Breast epithelium (tissue), 4 donors: ENCODE measurements around the gene TCF23. TPM values are rescaled to one million over a fixed set of nuclear protein-coding genes. Genes with fewer than 3 reads are reported as not detected.

Experiments used
- DNase-seq, 2 donors: peaks; one replicate each; pipeline ENCODE4 v3.0.0-alpha.2; 2019; ENCODE audit warnings: low spot score in 2 of 2
- H3K27ac ChIP-seq, 2 donors: fragments of 200-600 bp; sonication (generic) in 1 of 2; one replicate each; pipeline ENCODE4 v1.5.1; 2016 to 2019; ENCODE audit warnings: mild to moderate bottlenecking in 1 of 2
- H3K27me3 ChIP-seq, 2 donors: fragments of 200-600 bp; sonication (generic) in 1 of 2; one replicate each; pipeline versions ENCODE4 v1.5.1 to v1.6.0; 2017 to 2019; ENCODE audit warnings: control low read depth in 1 of 2, mild to moderate bottlenecking in 1 of 2
- H3K36me3 ChIP-seq: fragments of 200-600 bp; one replicate; pipeline ENCODE4 v1.5.1; 2019
- H3K4me1 ChIP-seq, 2 donors: fragments of 200-600 bp; sonication (generic); one replicate each; pipeline ENCODE4 v1.5.1; 2016 to 2019; ENCODE audit warnings: control low read depth in 1 of 2
- H3K4me3 ChIP-seq, 3 donors: fragments of 200-600 bp; sonication (generic); 1 replicate in 2 of 3; 2 replicates in 1 of 3; pipeline ENCODE4 v1.5.1; 2016 to 2019; ENCODE audit warnings: mild to moderate bottlenecking in 3 of 3, moderate library complexity in 2 of 3
- H3K9me3 ChIP-seq, 2 donors: fragments of 200-600 bp; sonication (generic) in 1 of 2; one replicate each; pipeline ENCODE4 v1.5.1; 2016 to 2019; ENCODE audit warnings: control low read depth in 1 of 2
- POLR2A ChIP-seq: fragments of 450-650 bp; IDR thresholded peaks from one replicate; pipeline ENCODE4 v1.6.1; 2016; ENCODE audit warnings: antibody characterized with exemption, mild to moderate bottlenecking, moderate library complexity
- POLR2AphosphoS5 ChIP-seq, 3 donors: sonication (generic); formaldehyde crosslinking; IDR thresholded peaks; one replicate each; pipeline ENCODE4 v1.6.1; 2017; ENCODE audit warnings: antibody characterized with exemption in 3 of 3
- intact Hi-C: fragments of 100-400 bp; cut with DNase I; formaldehyde crosslinking; loops from one replicate; pipeline ENCODE4 v1.15.1; 2023; ENCODE audit warnings: low total_unique reads
- total RNA-seq, 3 donors: library from RNA; depleted of rRNA; stranded (reverse); fragments of >200 nt; gene quantifications; one replicate each; pipeline ENCODE4 v1.1.0, GENCODE V29; 2016
- TF ChIP-seq, protein P1 (sequence below), 3 donors: fragments of 450-650 bp; IDR thresholded peaks; one replicate each; pipeline ENCODE4 v1.5.1; 2016 to 2017; ENCODE audit warnings: antibody characterized with exemption in 3 of 3, mild to moderate bottlenecking in 3 of 3, moderate library complexity in 3 of 3

Gene TCF23
- total RNA-seq, 3 donors from 2014 or later, result not detected

GRCh38 chr2:27139310-27139709 lies 9.5 kb upstream of the TCF23 start, which contains the start of gene PRR30:
Gene PRR30, minus strand, starts transcription at chr2:27139410. Its CDS starts 1,081 bp downstream, at chr2:27138329.
- Histone ChIP-seq H3K4me3 (no peak within 1 kb of the TSS), H3K4me1 (no peaks in the 10 kb centered on the region), H3K27me3 (no peaks in the 10 kb centered on the region), H3K27ac (no peak within 1 kb of the TSS), H3K9me3 (no peaks in the 10 kb centered on the region), H3K36me3 (no peaks in the 10 kb centered on the region)
- TF ChIP-seq, protein P1, sequence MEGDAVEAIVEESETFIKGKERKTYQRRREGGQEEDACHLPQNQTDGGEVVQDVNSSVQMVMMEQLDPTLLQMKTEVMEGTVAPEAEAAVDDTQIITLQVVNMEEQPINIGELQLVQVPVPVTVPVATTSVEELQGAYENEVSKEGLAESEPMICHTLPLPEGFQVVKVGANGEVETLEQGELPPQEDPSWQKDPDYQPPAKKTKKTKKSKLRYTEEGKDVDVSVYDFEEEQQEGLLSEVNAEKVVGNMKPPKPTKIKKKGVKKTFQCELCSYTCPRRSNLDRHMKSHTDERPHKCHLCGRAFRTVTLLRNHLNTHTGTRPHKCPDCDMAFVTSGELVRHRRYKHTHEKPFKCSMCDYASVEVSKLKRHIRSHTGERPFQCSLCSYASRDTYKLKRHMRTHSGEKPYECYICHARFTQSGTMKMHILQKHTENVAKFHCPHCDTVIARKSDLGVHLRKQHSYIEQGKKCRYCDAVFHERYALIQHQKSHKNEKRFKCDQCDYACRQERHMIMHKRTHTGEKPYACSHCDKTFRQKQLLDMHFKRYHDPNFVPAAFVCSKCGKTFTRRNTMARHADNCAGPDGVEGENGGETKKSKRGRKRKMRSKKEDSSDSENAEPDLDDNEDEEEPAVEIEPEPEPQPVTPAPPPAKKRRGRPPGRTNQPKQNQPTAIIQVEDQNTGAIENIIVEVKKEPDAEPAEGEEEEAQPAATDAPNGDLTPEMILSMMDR (IDR thresholded peaks at IDR 0.05), result no peak
- TF ChIP-seq POLR2AphosphoS5 (IDR thresholded peaks at IDR 0.05) (no peak), POLR2A (no peak)
- intact Hi-C loops, result no loop called here
- no peak for DNase-seq

- H3K4me3 ChIP-seq, result no peak overlapping the region
- no peaks in the 10 kb centered on the region for H3K36me3 ChIP-seq
- H3K27ac ChIP-seq, result no peak overlapping the region
- TF ChIP-seq POLR2A (no peak), POLR2AphosphoS5 (IDR thresholded peaks at IDR 0.05) (no peak)
- TF ChIP-seq, protein P1 (IDR thresholded peaks at IDR 0.05), result no peak
- H3K4me1 ChIP-seq, result no peaks in the 10 kb centered on the region
- H3K9me3 ChIP-seq, result no peaks in the 10 kb centered on the region
- intact Hi-C loops, result no loop called here
- no peaks in the 10 kb centered on the region for H3K27me3 ChIP-seq
- DNase-seq, result no peak
Observed at GRCh38 chr2:27143285-27143684, 5.5 kb upstream of the TCF23 start.

- no peaks in the 10 kb centered on the region for H3K36me3 ChIP-seq
- H3K9me3 ChIP-seq, result no peaks in the 10 kb centered on the region
- no peak overlapping the region for H3K4me3 ChIP-seq
- intact Hi-C loops, result no loop called here
- no peak overlapping the region for H3K27ac ChIP-seq
- no peak for DNase-seq
- no peaks in the 10 kb centered on the region for H3K4me1 ChIP-seq
- TF ChIP-seq POLR2A (no peak), POLR2AphosphoS5 (IDR thresholded peaks at IDR 0.05) (no peak)
- TF ChIP-seq, protein P1 (IDR thresholded peaks at IDR 0.05), result no peak
- no peaks in the 10 kb centered on the region for H3K27me3 ChIP-seq
Observed at GRCh38 chr2:27145682-27146081, 3.1 kb upstream of the TCF23 start.

DNA sequence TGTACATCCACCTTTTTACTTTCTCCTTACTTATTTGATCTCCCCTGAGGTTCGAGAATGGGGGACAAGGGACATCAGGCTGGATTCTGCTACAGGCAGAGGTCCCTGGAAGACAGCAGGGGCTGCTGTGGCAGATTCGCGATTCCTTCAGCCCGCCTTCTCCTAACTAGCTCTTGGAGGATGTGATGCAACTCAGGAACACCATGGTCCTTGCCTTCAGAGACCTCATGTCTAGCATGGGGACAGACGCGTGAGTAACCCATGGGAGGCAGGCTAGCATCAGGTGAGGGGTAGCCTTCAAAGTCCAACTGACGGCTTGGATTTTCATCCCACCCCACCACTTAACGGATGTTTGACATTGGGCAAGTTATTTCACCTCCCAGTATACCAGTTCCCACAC lies 869 bp upstream of the TCF23 start:
- H3K27me3 ChIP-seq, result no peaks in the 10 kb centered on the region
- no peaks in the 10 kb centered on the region for H3K9me3 ChIP-seq
- DNase-seq, result no peak
- intact Hi-C loops, result no loop called here
- no peaks in the 10 kb centered on the region for H3K36me3 ChIP-seq
- TF ChIP-seq POLR2A, result no peak
- TF ChIP-seq, protein P1 (IDR thresholded peaks at IDR 0.05), result no peak
- TF ChIP-seq POLR2AphosphoS5 (IDR thresholded peaks at IDR 0.05), result no peak
- H3K27ac ChIP-seq, result no peak overlapping the region
- no peak overlapping the region for H3K4me3 ChIP-seq
- no peaks in the 10 kb centered on the region for H3K4me1 ChIP-seq

DNA sequence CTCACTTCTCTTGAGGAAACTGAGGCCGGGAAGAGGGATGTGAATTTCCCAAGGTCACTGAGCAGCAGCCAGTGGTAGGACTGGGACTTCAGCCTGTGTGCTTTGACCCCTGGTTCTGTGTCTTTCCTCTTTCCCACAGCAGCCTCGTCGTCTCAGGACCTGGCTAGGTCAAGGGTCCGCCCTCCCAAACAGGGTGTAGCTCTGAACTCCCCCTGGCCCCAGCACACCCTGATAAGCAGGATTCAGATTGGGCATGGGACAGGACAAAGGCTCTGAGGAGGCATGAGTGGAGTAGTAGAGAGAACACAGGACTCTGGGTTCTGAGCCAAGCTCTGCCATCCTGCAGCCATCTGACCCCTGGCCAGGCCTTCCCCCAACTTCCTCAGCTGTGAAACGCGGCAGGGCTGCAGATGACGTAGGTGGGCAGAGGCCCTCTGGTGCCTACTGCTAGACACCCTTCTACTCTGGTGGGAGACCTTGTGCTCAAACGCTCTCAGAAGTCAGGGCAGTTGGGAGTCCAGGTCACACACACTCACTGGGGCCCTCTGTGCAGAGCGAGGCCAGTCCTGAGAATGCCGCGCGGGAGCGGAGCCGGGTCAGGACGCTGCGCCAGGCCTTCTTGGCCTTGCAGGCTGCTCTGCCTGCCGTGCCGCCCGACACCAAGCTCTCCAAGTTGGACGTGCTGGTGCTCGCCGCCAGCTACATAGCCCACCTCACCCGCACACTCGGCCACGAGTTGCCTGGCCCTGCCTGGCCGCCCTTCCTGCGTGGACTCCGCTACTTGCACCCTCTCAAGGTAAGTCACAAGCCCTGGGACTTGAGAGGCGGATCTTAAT lies 984 bp downstream of the TCF23 start:
- Histone ChIP-seq H3K4me1 (no peaks in the 10 kb centered on the region), H3K27ac (no peak overlapping the region), H3K9me3 (no peaks in the 10 kb centered on the region), H3K27me3 (no peaks in the 10 kb centered on the region), H3K36me3 (no peaks in the 10 kb centered on the region), H3K4me3 (no peak overlapping the region)
- TF ChIP-seq, protein P1 (IDR thresholded peaks at IDR 0.05), result no peak
- TF ChIP-seq POLR2AphosphoS5 (IDR thresholded peaks at IDR 0.05), result no peak
- no peak for TF ChIP-seq POLR2A
- intact Hi-C loops, result no loop called here
- DNase-seq, result no peak
